NCI-H187 treated with DMSO at 0.1 percent for 48 hours (cell line): ENCODE measurements around the gene SFRP2.

Experiments used
- DNase-seq: peaks from one replicate; lab custom pipeline; 2025; lab: John Stamatoyannopoulos, UW

SFRP2 gene

DNA sequence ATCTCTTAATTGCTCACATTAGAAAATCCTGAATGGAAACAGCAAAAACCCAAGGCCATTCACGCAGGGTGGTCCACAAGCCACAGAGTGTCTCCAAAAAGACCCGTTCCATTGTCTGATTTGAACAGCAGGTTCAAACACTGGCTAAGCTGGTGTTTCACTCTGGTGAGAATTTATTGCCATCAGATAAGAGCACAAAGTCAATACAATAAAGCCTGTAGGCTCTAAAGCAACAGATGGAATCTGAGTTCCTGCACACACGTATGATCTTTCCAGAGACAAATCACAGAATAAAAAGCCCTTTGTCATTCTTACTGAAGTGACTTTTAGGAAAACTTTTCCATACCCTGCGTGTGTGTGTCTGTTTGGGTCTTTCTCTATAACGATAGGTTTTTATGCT is 5.1 kb upstream of the SFRP2 start:
- DNase-seq: no peak

DNA sequence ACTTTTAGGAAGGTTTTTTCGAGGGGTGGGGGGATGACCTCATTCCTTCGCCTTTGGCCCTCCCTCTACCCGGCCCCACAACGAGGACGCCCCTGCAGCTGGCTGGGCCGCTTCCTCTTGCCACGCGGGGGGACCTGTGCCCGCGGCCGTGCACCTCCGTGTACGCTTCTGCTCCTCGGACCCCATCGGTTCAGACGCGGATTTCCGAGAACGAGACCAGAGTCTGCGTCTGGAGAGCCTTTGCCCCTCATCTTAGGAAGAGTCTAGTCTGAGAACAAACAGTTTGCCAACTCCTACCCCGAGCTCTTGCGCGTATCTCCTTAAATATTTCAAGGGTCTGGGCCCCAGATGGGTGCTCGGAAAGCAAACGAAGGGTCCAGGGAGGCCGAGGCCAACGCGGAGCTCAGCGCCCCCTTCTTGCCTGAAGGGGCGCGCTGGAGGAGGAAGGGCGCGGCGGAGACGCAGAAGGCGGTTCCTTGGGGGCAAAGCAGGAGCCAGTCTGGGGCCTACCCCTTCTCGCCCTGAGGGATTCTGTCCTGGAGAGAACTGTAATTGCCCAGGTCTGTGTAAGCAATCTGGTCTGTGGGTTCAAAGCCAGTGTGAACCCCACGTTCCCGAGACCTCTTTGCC is 3.9 kb upstream of the SFRP2 start:
- no peak for DNase-seq

GRCh38 chr4:153791746-153792617 is 3.1 kb upstream of the SFRP2 start:
- no peak for DNase-seq

DNA sequence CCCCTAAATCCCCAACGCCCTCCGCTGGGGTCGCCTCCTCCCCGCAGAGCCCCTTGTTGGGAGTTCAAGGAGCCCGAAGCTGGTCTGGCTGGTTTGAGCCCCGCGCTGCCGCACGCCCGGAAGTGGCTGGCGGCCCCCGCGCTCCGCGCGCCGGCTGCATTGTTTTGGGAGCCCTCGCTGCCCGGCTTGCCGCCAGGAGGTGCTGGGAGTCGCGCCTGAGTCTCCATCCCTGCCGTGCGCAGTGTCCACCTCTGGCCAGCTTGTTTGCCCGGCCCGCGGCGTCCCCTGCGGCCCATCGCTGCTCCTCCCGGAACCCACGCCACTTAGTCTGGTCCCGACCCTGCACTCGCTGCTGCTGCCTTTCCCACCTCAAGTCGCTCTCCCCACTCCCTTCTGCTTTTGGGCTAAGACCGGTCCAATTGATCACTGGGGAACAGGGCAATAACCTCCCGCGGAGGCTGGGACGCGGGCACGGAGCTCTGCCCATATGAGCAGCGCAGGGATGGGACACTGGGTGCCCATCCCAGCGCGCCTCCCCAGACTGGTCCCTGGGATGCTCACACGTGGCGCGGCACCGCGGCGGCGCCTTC is 2.2 kb upstream of the SFRP2 start:
- DNase-seq: no peak

- no peak for DNase-seq
Measured at GRCh38 chr4:153790500-153790865, 1.6 kb upstream of the SFRP2 start.

- DNase-seq: no peak
Measured at GRCh38 chr4:153789741-153790499, 1.0 kb upstream of the SFRP2 start.

DNA sequence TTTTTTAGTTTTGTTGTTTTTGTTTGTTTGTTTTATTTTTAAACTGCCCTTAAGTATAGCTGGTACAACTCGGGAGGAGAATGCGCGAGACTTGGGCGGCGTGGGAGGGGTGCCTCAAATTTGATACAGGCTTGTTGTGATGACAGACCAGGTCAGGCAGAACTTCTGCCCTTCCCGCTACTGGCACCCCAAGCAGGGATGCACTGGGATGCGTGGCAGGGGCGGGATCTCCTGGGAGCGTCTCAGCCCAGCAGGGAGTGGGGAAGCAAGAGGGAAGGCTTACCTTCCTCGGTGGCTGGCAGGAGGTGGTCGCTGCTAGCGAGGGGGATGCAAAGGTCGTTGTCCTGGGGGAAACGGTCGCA is 851 bp downstream of the SFRP2 start:
- no peak for DNase-seq

DNA sequence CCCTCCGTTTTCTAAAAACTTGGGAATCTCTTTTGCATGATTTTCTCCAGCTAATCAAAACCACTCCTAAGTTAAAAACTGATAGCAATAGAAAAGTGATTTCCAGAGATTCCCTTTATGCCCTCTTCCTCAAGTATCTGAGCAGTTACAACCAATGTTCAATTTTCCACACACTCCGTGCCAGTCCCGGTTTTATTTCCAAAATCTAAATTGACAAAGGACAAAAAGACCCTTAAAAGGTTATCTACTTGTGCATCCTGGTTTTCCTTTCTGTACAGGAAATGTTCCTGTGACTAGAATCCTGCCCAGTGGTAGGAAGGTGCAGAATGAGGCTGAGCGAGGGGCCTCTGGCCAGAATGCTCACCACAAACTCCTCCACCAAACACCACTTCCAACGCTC is 1.3 kb downstream of the SFRP2 start:
- DNase-seq: no peak

- no peak for DNase-seq
Measured at GRCh38 chr4:153787061-153787560, 1.8 kb downstream of the SFRP2 start.

DNA sequence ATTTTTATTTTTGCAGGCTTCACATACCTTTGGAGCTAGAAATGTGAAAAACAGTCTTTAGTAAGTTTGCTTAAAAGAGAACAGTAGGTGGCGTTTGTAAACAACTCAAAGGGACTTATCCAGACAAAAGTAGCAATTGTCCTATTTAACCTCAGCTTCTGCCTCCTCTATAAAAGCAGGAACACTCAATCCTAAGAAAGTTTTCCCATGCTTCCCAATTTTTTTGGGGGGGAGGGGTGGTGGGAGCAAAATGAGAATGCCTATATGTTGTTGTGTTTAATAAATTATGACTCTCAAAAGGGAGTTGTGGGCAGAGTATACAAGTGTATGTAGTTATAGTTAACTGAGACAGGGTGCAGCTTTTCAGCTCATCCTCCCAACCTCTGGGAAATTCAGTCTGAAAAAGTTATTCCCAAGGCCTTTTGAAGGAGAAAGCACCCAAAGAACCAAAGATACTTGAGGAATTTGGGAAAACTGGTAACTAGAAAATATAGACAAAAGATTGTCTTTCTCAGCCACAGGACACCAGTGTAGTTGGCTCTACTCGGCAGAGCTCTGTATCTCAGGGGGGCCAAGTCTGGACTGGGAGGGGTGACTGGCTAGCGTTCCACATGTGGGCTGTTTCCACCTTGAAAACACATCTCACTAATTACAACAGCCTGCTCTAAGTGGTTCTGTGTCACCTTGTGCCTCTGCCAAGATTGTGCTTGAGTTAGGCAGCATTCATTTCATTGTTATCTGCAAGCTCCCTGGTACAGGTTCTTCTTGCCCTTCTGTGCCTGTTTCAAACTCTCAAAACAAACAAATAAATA is 2.8 kb downstream of the SFRP2 start:
- no peak for DNase-seq

- no peak for DNase-seq
Measured at GRCh38 chr4:153784166-153784699, 4.7 kb downstream of the SFRP2 start.

DNA sequence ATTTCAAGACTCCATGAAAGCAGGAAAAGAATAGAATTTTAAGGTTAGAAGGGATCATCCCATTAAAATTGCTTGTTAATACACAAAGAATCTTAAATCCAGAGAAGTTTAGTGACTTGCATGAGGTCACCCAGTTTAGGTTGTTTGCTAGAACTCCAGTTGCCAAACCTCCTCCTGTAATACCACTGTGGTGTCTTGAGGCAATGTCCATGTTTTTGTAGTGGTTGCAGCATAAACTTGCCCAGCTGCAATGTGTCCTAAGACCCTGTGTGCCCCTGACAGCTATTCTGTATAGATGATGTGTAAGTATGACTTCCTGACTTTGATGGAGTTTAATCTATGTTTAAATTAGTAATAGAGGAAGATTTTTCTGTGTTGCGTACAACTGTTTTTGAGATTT is 6.3 kb downstream of the SFRP2 start:
- DNase-seq: no peak

GRCh38 chr4:153781717-153782416 is 7.0 kb downstream of the SFRP2 start:
- DNase-seq: no peak

DNA sequence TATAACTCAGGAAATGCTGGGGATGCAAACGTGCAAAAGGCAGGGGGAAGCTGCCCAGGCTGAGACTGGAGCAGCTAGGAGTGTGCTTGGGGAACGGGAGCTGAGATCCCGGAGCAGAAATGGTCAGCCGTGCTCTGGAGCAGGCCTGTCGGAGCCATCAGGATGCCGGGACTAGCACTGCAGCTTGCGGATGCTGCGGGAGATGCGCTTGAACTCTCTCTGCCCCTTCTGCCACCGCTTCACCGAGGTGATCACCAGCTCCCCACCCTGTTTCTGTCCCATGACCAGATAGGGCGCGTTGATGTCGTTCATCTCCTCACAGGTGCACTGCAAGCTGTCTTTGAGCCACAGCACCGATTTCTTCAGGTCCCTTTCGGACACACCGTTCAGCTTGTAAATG is 7.6 kb downstream of the SFRP2 start:
- DNase-seq: no peak

GRCh38 chr4:153780876-153781275 is 8.0 kb downstream of the SFRP2 start:
- no peak for DNase-seq

- DNase-seq: no peak
Measured at GRCh38 chr4:153780221-153780620, 8.7 kb downstream of the SFRP2 start.

GRCh38 chr4:153778383-153778782 is 10.5 kb downstream of the SFRP2 start:
- no peak for DNase-seq

- no peak for DNase-seq
Measured at GRCh38 chr4:153777421-153777820, 11.5 kb downstream of the SFRP2 start.

DNA sequence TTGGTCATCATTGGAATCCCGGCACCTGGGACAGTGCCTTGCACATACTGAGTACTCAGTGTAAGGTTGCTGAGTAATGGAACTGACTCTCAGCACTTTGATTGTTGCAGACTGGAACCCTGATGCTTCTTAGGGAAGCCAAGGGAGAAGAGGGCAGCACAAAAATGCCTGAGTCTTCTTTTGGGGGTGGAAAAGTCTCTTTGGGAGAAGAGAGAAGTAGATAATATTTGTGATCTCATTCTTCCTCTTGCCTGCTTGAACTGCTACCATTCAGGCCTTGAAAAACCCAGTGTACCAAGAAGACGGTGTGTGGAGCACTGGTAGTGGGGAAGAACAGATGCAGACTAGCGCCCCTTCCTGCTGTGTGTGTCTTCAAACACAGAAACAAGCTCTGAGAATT is 12.3 kb downstream of the SFRP2 start:
- no peak for DNase-seq

GRCh38 chr4:153773236-153773690 is 15.6 kb downstream of the SFRP2 start:
- DNase-seq: no peak

GRCh38 chr4:153771046-153771445 is 17.8 kb downstream of the SFRP2 start:
- DNase-seq: no peak
